NCI-H128 (cell line): ENCODE results near the gene RAB3GAP2.
"Not testable (repeated sequence)": the region's sequence is repeated elsewhere in the genome, so short reads cannot be mapped to it uniquely, and the experiment has no call there.

ENCODE experiments used
- DNase-seq: peaks from one replicate; lab custom pipeline; 2025; ENCODE audit not compliant: unreplicated experiment; lab: John Stamatoyannopoulos, UW

RAB3GAP2 gene

DNA sequence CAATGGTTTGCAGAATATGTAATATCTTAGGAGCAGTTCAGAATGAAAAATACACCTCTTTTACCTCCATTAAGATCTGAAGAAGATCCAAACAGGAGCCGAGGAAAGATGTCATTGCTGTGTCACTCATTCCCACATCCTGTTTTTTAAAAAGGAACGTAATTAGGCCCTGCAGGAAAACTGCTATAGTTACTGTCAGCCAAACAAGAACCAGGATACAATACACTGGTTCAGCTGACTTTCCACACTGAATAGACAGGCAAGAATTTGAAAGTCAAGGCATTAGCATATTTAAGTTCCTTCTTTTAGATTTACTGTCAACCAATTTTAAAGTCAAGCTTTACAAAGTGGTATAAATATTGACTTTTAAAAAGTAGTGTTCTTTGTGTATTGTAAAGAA is 114.5 kb downstream of the RAB3GAP2 start:
- DNase-seq = no peak

DNA sequence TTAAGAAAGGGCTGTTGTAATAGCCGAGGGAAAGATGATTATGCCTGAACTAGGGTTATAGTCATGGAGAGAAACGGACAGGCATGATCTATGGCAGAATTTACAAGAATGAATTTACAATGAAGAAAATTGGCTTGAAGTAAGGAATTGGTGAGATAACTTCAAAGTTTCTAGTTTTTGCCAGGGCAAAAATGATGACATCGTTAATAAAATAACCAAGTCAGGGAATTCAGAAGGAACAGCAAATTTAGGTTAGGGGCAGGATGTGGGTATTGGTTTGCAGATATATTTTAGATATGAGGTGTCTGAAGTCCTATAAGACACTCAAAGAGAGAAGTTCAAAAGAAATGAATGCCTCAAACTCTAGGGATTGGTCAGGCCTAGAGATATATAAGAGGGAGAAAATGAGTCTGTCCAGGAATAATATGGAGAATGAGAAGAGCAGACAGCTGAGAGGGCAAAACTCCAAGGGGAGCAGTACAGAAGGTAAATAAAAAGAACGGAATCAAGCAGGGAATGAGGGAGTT is 115.6 kb downstream of the RAB3GAP2 start:
- DNase-seq = no peak

DNA sequence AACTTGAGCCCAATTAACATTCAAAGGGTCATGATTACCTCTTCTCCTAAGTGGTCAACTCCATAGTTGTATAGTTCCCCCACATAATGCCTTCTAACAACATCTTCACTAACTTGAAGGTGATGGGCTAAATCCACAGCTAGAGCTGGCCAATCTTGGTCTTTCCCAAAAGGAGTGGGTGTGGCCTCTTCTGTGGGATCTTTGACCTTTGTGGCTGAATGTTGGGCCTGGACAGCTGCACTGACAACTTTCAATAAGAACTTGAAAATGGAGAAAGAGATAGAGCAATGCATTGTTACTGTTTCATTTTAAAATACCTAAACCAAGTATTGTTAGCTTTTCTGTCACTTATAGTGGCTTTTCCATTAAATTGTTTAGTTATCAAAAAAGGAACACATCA is 119.1 kb downstream of the RAB3GAP2 start:
- no peak for DNase-seq

GRCh38 chr1:220151454-220151853 is 120.8 kb downstream of the RAB3GAP2 start:
- DNase-seq = no peak

GRCh38 chr1:220149742-220150141 is 122.5 kb downstream of the RAB3GAP2 start:
- DNase-seq = no peak

DNA sequence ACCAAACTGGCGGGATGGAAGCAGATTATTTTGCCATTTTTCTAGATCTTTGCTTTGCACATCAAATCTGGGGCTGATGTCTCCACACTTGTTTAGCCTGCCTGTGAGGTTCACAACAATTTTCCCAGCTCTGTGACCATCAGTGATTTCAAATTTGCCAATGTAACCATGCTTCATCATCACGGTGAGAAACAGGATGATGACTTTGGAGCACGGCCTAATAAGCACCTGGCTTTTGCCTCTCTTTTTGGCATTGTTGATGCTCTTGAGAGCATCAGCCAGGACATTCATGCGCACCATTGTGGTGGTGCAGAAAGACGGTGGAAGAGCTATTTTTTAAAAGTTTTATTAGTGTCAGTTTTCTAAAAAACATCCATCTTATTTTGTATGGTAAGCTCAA is 128.2 kb downstream of the RAB3GAP2 start:
- no peak for DNase-seq

- no peak for DNase-seq
Measured at GRCh38 chr1:220139966-220140365, 132.3 kb downstream of the RAB3GAP2 start.

GRCh38 chr1:220137019-220137786 is 135.1 kb downstream of the RAB3GAP2 start:
- no peak for DNase-seq

- DNase-seq = no peak
Measured at GRCh38 chr1:220135755-220136154, 136.5 kb downstream of the RAB3GAP2 start.

DNA sequence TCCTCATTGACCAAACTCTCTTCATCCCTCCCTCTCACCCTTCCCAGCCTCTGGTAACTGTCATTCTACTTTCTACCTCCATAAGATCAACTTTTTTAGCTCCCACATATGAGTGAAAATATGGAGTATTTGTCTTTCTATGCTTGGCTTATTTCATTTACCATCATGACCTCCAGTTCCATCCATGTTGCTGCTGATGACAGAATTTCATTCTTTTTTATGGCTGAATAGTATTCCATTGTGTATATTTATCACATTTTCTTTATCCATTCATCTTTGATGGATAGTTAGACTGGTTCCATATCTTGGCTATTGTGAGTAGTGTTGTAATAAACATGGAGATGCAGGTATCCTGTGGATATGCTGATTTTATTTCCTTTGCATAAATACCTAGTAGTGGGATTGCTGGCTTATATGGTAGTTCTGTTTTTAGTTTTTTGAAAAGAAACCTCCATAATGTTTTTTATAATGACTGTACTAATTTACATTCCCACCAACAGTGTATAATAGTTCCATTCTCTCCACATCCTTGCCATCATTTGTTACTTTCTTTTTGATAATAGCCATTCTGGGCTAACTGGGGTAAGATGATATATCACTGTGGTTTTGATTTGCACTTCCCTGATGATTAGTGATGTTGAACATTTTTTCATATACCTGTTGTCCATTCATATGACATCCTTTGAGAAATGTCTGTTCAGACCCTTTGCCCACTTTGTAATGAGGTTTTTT is 142.6 kb downstream of the RAB3GAP2 start:
- no peak for DNase-seq

- DNase-seq = no peak
Measured at GRCh38 chr1:220127076-220127475, 145.2 kb downstream of the RAB3GAP2 start.

DNA sequence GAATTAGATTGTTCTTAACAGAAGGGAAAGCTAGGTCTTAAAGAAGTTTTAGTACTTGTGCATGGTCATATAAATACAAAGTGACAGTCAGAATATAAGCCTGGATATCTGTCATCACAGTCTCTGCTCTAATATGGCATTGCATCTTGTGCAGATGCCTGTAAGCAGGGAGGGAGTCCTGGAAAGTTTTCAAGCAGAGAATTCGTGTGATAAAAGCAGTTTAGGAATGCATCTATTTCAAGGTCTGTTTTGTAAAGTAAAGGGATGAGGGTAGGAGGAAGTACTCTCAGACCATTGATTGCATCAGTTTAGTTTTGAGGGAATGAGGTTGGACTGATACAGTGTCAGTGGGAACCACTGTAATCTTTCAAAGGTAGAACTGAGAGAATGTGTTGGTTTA is 147.7 kb downstream of the RAB3GAP2 start:
- no peak for DNase-seq

- DNase-seq = no peak
Measured at GRCh38 chr1:220123889-220124288, 148.4 kb downstream of the RAB3GAP2 start.

DNA sequence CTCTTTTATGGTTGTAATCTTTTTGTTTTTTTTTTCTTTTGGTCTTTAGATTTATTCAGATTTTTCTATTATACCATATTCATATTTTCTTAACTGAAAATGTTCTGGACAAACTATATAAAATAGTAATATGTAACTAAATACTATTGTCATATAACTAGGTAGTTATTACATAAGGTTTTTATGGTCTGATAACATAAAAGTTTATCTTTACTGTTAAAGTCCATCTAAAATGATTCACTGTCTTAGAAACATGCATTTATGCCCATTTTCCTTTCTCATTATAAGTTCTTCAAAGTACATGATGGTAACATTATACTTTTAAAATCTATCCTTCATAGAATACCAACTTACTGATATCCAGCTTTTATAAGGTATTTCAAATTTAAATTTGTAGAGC is 149.2 kb downstream of the RAB3GAP2 start:
- DNase-seq = no peak

DNA sequence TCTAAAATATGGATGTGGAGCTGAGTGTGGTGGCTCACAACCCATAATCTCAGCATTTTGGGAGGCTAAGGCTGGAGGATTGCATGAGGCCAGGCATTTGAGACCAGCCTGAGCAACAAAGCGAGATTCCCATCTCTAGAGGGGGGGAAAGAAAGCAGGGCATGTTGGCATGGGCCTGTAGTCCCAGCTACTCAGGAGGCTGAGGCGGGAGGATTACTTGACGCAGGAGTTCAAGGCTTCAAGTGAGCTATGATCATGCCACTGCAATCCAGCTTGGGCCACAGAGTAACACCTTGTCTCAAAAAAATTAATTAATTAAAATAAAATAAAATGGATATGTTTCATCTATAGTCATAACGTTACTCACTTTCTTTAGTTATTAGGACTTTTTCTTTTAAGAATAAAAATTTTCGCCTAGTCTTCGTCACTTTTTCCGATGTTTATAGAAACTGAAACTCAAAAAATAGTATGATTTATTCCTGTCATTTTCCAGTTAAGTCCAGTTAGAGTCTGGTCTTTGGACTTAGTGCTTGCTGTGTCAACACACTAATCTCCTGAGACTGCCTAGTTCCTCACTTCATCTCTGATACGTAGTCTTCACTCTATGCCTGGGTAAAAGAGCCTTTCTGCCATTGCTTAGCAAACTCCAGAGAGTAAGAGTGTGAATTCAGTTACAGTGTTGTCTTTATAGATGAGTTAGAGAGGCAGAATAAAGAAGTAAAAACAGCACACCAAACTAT is 150.3 kb downstream of the RAB3GAP2 start:
- DNase-seq = no peak

- no peak for DNase-seq
Measured at GRCh38 chr1:220119043-220119512, 153.2 kb downstream of the RAB3GAP2 start.

DNA sequence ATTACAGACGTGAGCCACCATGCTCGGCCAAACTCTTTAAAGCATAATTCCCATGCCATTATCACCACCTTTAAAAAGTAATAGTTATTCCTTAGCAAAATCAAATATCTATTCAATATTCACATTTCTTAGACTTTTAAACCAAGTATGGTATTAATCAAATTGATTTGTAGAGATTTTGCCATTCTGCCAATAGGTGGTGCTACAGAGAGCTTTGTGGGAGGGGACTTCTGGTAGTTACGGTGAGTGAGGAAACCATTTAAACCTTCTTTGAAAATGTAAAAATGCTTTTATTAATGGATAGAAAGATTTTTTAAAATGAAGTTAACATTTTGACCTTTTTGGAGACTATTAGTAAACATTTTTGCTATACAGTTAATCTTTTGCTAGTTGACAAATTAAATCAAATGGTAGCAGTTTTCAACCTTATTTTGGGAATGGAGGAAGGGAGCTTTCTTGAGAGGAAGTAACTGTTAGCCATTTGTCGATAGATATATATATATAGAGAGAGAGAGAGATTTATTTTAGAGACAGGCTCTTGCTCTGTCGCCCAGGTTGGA is 159.0 kb downstream of the RAB3GAP2 start:
- DNase-seq = no peak

GRCh38 chr1:220112600-220112999 is 159.7 kb downstream of the RAB3GAP2 start:
- DNase-seq = not testable (repeated sequence)

DNA sequence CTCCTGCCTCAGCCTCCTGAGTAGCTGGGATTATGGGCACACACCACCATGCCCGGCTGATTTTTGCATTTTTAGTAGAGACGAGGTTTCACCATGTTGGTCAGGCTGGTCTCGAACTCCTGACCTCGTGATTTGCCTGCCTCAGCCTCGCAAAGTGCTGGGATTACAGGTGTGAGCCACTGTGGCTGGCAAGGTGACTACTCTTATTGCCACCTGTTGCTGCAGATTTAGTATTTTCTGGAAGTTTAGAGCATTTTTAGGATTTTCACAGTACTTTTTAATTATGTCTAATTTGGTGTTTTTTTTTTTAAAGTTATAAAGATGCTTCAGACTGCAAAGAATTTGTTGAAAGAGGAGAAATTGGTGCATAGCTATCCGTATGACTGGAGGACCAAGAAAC is 161.8 kb downstream of the RAB3GAP2 start:
- DNase-seq = not testable (repeated sequence)

DNA sequence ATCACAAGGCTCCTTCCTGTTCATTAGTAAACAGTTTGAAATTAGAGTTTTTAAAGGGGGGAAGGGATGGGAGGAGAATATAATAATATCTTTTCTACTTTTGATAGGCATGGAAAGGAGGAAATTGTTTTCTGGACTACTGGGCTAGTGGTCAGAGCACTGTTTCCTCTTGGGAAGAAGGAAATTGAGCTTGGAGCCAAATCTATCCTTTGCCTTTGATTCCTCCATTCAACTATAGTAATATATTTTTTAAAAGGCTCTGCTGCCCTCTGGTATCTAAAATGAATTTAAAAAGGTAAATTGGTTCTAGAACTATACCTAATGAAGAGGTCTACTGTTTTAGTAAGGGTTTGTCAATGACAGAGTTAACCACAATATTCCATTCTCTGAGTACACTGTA is 172.4 kb downstream of the RAB3GAP2 start:
- DNase-seq = no peak
